Naive thymus-derived CD4-positive, alpha-beta T cell (primary cell): ENCODE results near the gene PRR7. TPM values are rescaled to one million over a fixed set of nuclear protein-coding genes. Genes with fewer than 3 reads are reported as not detected.

ENCODE experiments used
- ATAC-seq: fragments of 150-1000 bp; cut with Tn5 transposase; 2 replicates; pipeline ENCODE4 v1.10.0; 2021; ENCODE audit warnings: mild to moderate bottlenecking, moderate library complexity
- CTCF ChIA-PET: fragments of 350-600 bp; sonication (Branson Sonifier 250); formaldehyde crosslinking; loops from one replicate; lab custom pipeline; 2021; ENCODE audit warnings: antibody characterized with exemption; lab: Charles Lee
- POLR2A ChIA-PET: fragments of 350-600 bp; sonication (Branson Sonifier 250); formaldehyde crosslinking; loops from one replicate; lab custom pipeline; 2021; ENCODE audit warnings: antibody characterized with exemption, inconsistent platforms; lab: Charles Lee
- DNase-seq, 9 donors: peaks; one replicate each; pipeline versions ENCODE4 v3.0.0 to v3.0.0-alpha.2; 2020 to 2022; ENCODE audit warnings: mixed read lengths in 1 of 9
- H3K27ac ChIP-seq: one replicate; pipeline ENCODE4 v1.7.0; 2013; ENCODE audit warnings: mild to moderate bottlenecking, low read depth, low read length, moderate library complexity
- H3K27me3 ChIP-seq, 2 donors: one replicate each; pipeline ENCODE4 v1.7.0; 2013; ENCODE audit warnings: low read length in 2 of 2, mild to moderate bottlenecking in 2 of 2, moderate library complexity in 2 of 2; ENCODE audit not compliant: control insufficient read depth in 2 of 2, insufficient read depth in 2 of 2
- H3K36me3 ChIP-seq, 3 experiments: 1 replicate in 2 of 3; 2 replicates in 1 of 3; pipeline ENCODE4 v1.7.0; 2013; ENCODE audit warnings: low read length in 3 of 3, mild to moderate bottlenecking in 3 of 3, moderate library complexity in 1 of 3; ENCODE audit not compliant: insufficient read depth in 3 of 3, control insufficient read depth in 2 of 3
- H3K4me1 ChIP-seq, 2 donors: one replicate each; pipeline ENCODE4 v1.7.0; 2013; ENCODE audit warnings: low read length in 2 of 2, mild to moderate bottlenecking in 2 of 2, moderate library complexity in 1 of 2; ENCODE audit not compliant: control insufficient read depth in 2 of 2, insufficient read depth in 2 of 2
- H3K4me3 ChIP-seq: 2 replicates; pipeline ENCODE4 v1.7.0; 2013; ENCODE audit warnings: mild to moderate bottlenecking, low read length
- H3K9me3 ChIP-seq, 3 experiments: 1 replicate in 2 of 3; 2 replicates in 1 of 3; pipeline ENCODE4 v1.7.0; 2013; ENCODE audit warnings: low read length in 3 of 3; ENCODE audit not compliant: control insufficient read depth in 2 of 3
- H3K27ac Mint-ChIP-seq, 9 donors: one replicate each; pipeline ENCODE4 v1.8.0; 2020 to 2022; ENCODE audit warnings: mixed read lengths in 9 of 9, mild to moderate bottlenecking in 8 of 9, moderate library complexity in 5 of 9, inconsistent platforms in 2 of 9
- H3K27me3 Mint-ChIP-seq, 5 donors: one replicate each; pipeline ENCODE4 v1.8.0; 2021 to 2022; ENCODE audit warnings: mixed read lengths in 5 of 5, mild to moderate bottlenecking in 1 of 5
- H3K36me3 Mint-ChIP-seq, 5 donors: one replicate each; pipeline ENCODE4 v1.8.0; 2020 to 2022; ENCODE audit warnings: mixed read lengths in 5 of 5, mild to moderate bottlenecking in 3 of 5, inconsistent platforms in 1 of 5
- H3K4me1 Mint-ChIP-seq, 7 donors: one replicate each; pipeline ENCODE4 v1.8.0; 2020 to 2022; ENCODE audit warnings: mixed read lengths in 7 of 7, mild to moderate bottlenecking in 3 of 7, inconsistent platforms in 1 of 7
- H3K4me3 Mint-ChIP-seq, 10 donors: one replicate each; pipeline ENCODE4 v1.8.0; 2020 to 2022; ENCODE audit warnings: mild to moderate bottlenecking in 10 of 10, mixed read lengths in 10 of 10, moderate library complexity in 6 of 10, inconsistent platforms in 2 of 10
- H3K9me3 Mint-ChIP-seq, 11 donors: one replicate each; pipeline ENCODE4 v1.8.0; 2020 to 2022; ENCODE audit warnings: mixed read lengths in 11 of 11, mild to moderate bottlenecking in 4 of 11, inconsistent platforms in 1 of 11, moderate library complexity in 1 of 11
- intact Hi-C, 2 donors: fragments of 100-400 bp; cut with micrococcal nuclease; formaldehyde crosslinking; loops; one replicate each; pipeline ENCODE4 v1.15.1; 2023
- polyA plus RNA-seq, 2 donors: library from polyadenylated mRNA; unstranded; fragments of 300-500 nt; fragmentation: Illumina TruSeq; gene quantifications; one replicate each; pipeline ENCODE4 v1.2.3, GENCODE V29; 2021
- total RNA-seq, 6 experiments: library from RNA in 5 of 6; stranded (reverse) in 5 of 6; gene quantifications; 1 replicate in 5 of 6; 2 replicates in 1 of 6; pipeline ENCODE4 v1.2.3 and lab custom pipeline; 2021 to 2026

Gene PRR7
- total and polyA plus RNA-seq, 7 experiments from 2014 or later, result 6.4 to 31.8 (median 11.7) TPM

DNA sequence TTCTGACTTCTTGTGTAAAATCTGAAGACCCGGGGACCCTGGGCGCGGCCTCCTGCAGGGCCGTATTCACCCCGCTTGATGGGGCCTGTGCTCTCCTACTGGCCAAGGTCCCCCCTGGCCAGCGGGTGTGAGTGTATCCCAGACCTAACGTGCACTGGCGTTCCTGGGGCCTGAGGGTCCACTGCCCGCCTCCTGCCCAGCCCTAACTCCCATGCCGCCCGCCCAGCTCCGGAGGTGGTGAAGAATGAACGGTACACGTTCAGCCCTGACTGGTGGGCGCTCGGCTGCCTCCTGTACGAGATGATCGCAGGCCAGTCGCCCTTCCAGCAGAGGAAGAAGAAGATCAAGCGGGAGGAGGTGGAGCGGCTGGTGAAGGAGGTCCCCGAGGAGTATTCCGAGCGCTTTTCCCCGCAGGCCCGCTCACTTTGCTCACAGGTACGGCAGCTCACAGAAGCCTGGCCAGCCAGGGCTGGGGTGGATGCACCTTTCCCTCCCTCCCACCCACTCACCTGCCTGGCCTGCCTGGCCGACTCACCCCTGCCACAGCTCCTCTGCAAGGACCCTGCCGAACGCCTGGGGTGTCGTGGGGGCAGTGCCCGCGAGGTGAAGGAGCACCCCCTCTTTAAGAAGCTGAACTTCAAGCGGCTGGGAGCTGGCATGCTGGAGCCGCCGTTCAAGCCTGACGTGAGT, 10.6 kb upstream of the PRR7 start:
- no peak for ATAC-seq
- Mint-ChIP-seq H3K4me3 (peak overlapping the region in 2 of 10 donors; percentile 17 to 87), H3K27ac (peak overlapping the region in 5 of 9 donors; percentile 82 to 96 (median 89)), H3K27me3 (no peaks in the 10 kb centered on the region), H3K36me3 (peaks cover 0 to 42% (median 34%) of the 10 kb centered on the region in 5 donors), H3K9me3 (no peaks in the 10 kb centered on the region), H3K4me1 (peaks cover 40 to 93% (median 69%) of the 10 kb centered on the region in 7 donors)
- ChIA-PET CTCF (interaction anchor here (1.7 kb wide), 1 partner anchor 33 kb away, joined by 8 read pairs; no protein-coding TSS in a partner anchor), POLR2A (interaction anchor here (1.5 to 23.1 kb wide), 4 partner anchors 11 to 28 kb away, joined by 3 to 804 read pairs (median 36); partner anchors contain the start of genes GRK6 and PRR7)
- H3K4me1 ChIP-seq, result peaks cover 46 to 83% of the 10 kb centered on the region in 2 donors
- H3K36me3 ChIP-seq, result peaks cover 29 to 89% (median 47%) of the 10 kb centered on the region in 3 experiments
- H3K9me3 ChIP-seq, result no peaks in the 10 kb centered on the region
- H3K4me3 ChIP-seq, result no peak overlapping the region
- no peaks in the 10 kb centered on the region for H3K27me3 ChIP-seq
- no peak for DNase-seq
- H3K27ac ChIP-seq, result peak overlapping the region; percentile 92
- intact Hi-C loops, result loop anchor here in 1 of 2 donors (10.0 kb wide), 1 partner anchor 1189 kb away; the partner anchor contains the start of gene CLK4

GRCh38 chr5:177437623-177438022, 9.0 kb upstream of the PRR7 start:
- Mint-ChIP-seq H3K4me3 (peak overlapping the region in 5 of 10 donors; percentile 21 to 62 (median 42)), H3K27me3 (no peaks in the 10 kb centered on the region), H3K4me1 (peaks cover 40 to 88% (median 64%) of the 10 kb centered on the region in 7 donors), H3K9me3 (no peaks in the 10 kb centered on the region), H3K27ac (peak overlapping the region in 8 of 9 donors; percentile 59 to 92 (median 78)), H3K36me3 (peaks cover 0 to 44% (median 29%) of the 10 kb centered on the region in 5 donors)
- intact Hi-C loops, result loop anchor here in 1 of 2 donors (10.0 kb wide), 1 partner anchor 1187 kb away; the partner anchor contains the start of gene CLK4
- H3K4me3 ChIP-seq, result no peak overlapping the region
- H3K9me3 ChIP-seq, result no peaks in the 10 kb centered on the region
- ATAC-seq, result no peak
- H3K4me1 ChIP-seq, result peaks cover 30 to 67% of the 10 kb centered on the region in 2 donors
- H3K36me3 ChIP-seq, result peaks cover 21 to 97% (median 42%) of the 10 kb centered on the region in 3 experiments
- DNase-seq, result no peak
- peak overlapping the region; percentile 58 for H3K27ac ChIP-seq
- POLR2A ChIA-PET, result interaction anchor here (1.1 to 23.1 kb wide), 5 partner anchors 9 to 59 kb away, joined by 4 to 804 read pairs (median 32); partner anchors contain the start of genes GRK6 and PRR7
- CTCF ChIA-PET, result interaction anchor here (0.7 to 1.7 kb wide), 3 partner anchors 18 to 47 kb away, joined by 4 to 8 read pairs (median 6); no protein-coding TSS in a partner anchor
- H3K27me3 ChIP-seq, result no peaks in the 10 kb centered on the region

DNA sequence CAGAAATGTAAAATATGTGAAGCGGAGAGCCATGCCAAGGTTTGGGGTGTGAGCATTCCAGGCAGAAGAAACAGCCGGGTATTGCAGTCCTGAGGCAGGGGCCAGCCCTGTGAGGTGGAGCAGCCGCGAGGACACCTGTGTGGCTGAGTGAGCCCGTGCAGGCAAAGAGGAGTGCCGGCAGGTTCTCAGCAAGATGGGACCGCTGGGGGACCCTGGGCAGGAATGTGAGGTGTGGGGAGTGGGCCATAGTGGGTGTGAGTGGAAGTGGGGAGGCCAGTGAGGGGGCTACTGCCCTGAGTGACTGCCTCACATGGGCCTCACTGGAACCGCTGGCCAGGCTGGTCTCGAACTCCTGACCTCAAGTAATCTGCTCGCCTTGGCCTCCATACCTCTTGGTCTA, 8.1 kb upstream of the PRR7 start:
- peaks cover 21 to 58% of the 10 kb centered on the region in 2 donors for H3K4me1 ChIP-seq
- H3K4me3 Mint-ChIP-seq, result peak overlapping the region in 7 of 10 donors; percentile 2 to 62 (median 45)
- peaks cover 40 to 80% (median 60%) of the 10 kb centered on the region in 7 donors for H3K4me1 Mint-ChIP-seq
- POLR2A ChIA-PET, result interaction anchor here (1.5 to 23.1 kb wide), 5 partner anchors 8 to 49 kb away, joined by 3 to 804 read pairs (median 32); partner anchors contain the start of genes F12, GRK6 and PRR7
- H3K27ac ChIP-seq, result peak overlapping the region; percentile 57
- peaks cover 0 to 41% (median 26%) of the 10 kb centered on the region in 5 donors for H3K36me3 Mint-ChIP-seq
- no peaks in the 10 kb centered on the region for H3K27me3 ChIP-seq
- CTCF ChIA-PET, result interaction anchor here (1.1 to 3.7 kb wide), 2 partner anchors 32 to 35 kb away, joined by 6 to 25 read pairs; no protein-coding TSS in a partner anchor
- no peaks in the 10 kb centered on the region for H3K9me3 Mint-ChIP-seq
- peaks cover 17 to 96% (median 36%) of the 10 kb centered on the region in 3 experiments for H3K36me3 ChIP-seq
- H3K27ac Mint-ChIP-seq, result peak overlapping the region in 8 of 9 donors; percentile 72 to 92 (median 81)
- ATAC-seq (no peak), DNase-seq (no peak)
- H3K27me3 Mint-ChIP-seq, result no peaks in the 10 kb centered on the region
- H3K4me3 ChIP-seq, result no peak overlapping the region
- H3K9me3 ChIP-seq, result no peaks in the 10 kb centered on the region
- intact Hi-C loops, result loop anchor here in 1 of 2 donors (10.0 kb wide), 1 partner anchor 1186 kb away; the partner anchor contains the start of gene CLK4

- peak overlapping the region; percentile 26 to 92 (median 83) for H3K27ac Mint-ChIP-seq
- ATAC-seq, result no peak
Measured at GRCh38 chr5:177439518-177440053, 7.0 kb upstream of the PRR7 start.

GRCh38 chr5:177440211-177440989, 6.2 kb upstream of the PRR7 start:
- H3K4me1 Mint-ChIP-seq, result peaks cover 49 to 78% (median 55%) of the 10 kb centered on the region in 7 donors
- intact Hi-C loops, result no loop called here

More at GRCh38 chr5:177439518-177440053, 7.0 kb upstream of the PRR7 start:
- no peak for DNase-seq
- Histone ChIP-seq H3K36me3 (peaks cover 9 to 85% (median 28%) of the 10 kb centered on the region in 3 experiments), H3K4me3 (no peak overlapping the region), H3K9me3 (no peaks in the 10 kb centered on the region), H3K4me1 (peaks cover 10 to 51% of the 10 kb centered on the region in 2 donors), H3K27ac (peak overlapping the region; percentile 84), H3K27me3 (no peaks in the 10 kb centered on the region)
- Mint-ChIP-seq H3K4me3 (peak overlapping the region in 8 of 10 donors; percentile 0 to 66 (median 52)), H3K27me3 (no peaks in the 10 kb centered on the region), H3K4me1 (peaks cover 42 to 77% (median 54%) of the 10 kb centered on the region in 7 donors), H3K36me3 (peaks cover 0 to 34% (median 19%) of the 10 kb centered on the region in 5 donors), H3K9me3 (no peaks in the 10 kb centered on the region)
- CTCF ChIA-PET, result interaction anchor here (0.8 to 3.7 kb wide), 5 partner anchors 8 to 49 kb away, joined by 3 to 25 read pairs (median 5); no protein-coding TSS in a partner anchor
- POLR2A ChIA-PET, result interaction anchor here (1.2 to 23.1 kb wide), 8 partner anchors 9 to 67 kb away, joined by 3 to 804 read pairs (median 8); partner anchors contain the start of genes F12 and GRK6
- intact Hi-C loops, result loop anchor here in 1 of 2 donors (10.0 kb wide), 1 partner anchor 1185 kb away; the partner anchor contains the start of gene CLK4

More at GRCh38 chr5:177440211-177440989, 6.2 kb upstream of the PRR7 start:
- Histone ChIP-seq H3K9me3 (no peaks in the 10 kb centered on the region), H3K36me3 (peaks cover 9 to 77% (median 24%) of the 10 kb centered on the region in 3 experiments), H3K27me3 (no peaks in the 10 kb centered on the region), H3K4me1 (peaks cover 4 to 51% of the 10 kb centered on the region in 2 donors), H3K27ac (peak overlapping the region; percentile 84), H3K4me3 (no peak overlapping the region)
- no peaks in the 10 kb centered on the region for H3K9me3 Mint-ChIP-seq
- H3K27me3 Mint-ChIP-seq, result no peaks in the 10 kb centered on the region
- peak; percentile 78 for ATAC-seq
- H3K27ac Mint-ChIP-seq, result peak overlapping the region in 8 of 9 donors; percentile 63 to 92 (median 84)
- ChIA-PET POLR2A (interaction anchor here (1.2 to 23.1 kb wide), 7 partner anchors 8 to 68 kb away, joined by 3 to 804 read pairs (median 8); partner anchors contain the start of gene GRK6), CTCF (interaction anchor here (0.9 to 3.7 kb wide), 4 partner anchors 11 to 37 kb away, joined by 4 to 25 read pairs (median 10); no protein-coding TSS in a partner anchor)
- peak in 2 of 9 donors; percentile 16 to 75 for DNase-seq
- peak overlapping the region in 6 of 10 donors; percentile 0 to 59 (median 46) for H3K4me3 Mint-ChIP-seq
- peaks cover 0 to 34% (median 19%) of the 10 kb centered on the region in 5 donors for H3K36me3 Mint-ChIP-seq
